H1 (cell line): ENCODE results near the gene PLK3. TPM values are rescaled to one million over a fixed set of nuclear protein-coding genes. Genes with fewer than 3 reads are reported as not detected.

Experiments
- BACH1 ChIP-seq: IDR thresholded peaks from 2 replicates; pipeline ENCODE4 v1.6.1; 2012; ENCODE audit warnings: low read length, improper control_type of control experiment
- BRCA1 ChIP-seq: IDR thresholded peaks from 2 replicates; pipeline ENCODE4 v1.6.1; 2012; ENCODE audit warnings: low read depth, low read length, improper control_type of control experiment
- CHD1 ChIP-seq: IDR thresholded peaks from 2 replicates; pipeline ENCODE4 v1.6.1; 2012; ENCODE audit warnings: low read depth, low read length, improper control_type of control experiment
- HDAC2 ChIP-seq, 2 experiments: fragments of 300-600 bp in 1 of 2; sonication (generic) in 1 of 2; IDR thresholded peaks; 2 replicates each; pipeline ENCODE4 v1.6.1; 2011 to 2012; ENCODE audit warnings: low read depth in 2 of 2, low read length in 2 of 2, mild to moderate bottlenecking in 2 of 2, moderate library complexity in 2 of 2, borderline replicate concordance in 1 of 2, inconsistent platforms in 1 of 2
- POU5F1 ChIP-seq: IDR thresholded peaks from 2 replicates; pipeline ENCODE4 v1.6.1; 2011; ENCODE audit warnings: low read depth, mild to moderate bottlenecking, low read length, moderate library complexity
- polyA plus RNA-seq, 7 experiments: library from polyadenylated mRNA; depleted of rRNA in 3 of 7; stranded (reverse) in 5 of 7; unstranded in 2 of 7; fragments of >200 nt in 5 of 7; fragments of 200-250 nt in 2 of 7; gene quantifications; 1 replicate in 5 of 7; 2 replicates in 1 of 7; 4 replicates in 1 of 7; pipeline versions ENCODE4 v1.2.1 to v1.2.3, GENCODE V29; 2011 to 2013; ENCODE audit warnings: missing spikeins in 2 of 7, mixed read lengths in 2 of 7
- total RNA-seq: library from RNA; stranded (reverse); fragmentation: NEBNext Ultra II Directional; extraction: Animal tissue kit (Norgen Biotek cat#: 25700); gene quantifications from 2 replicates; pipeline ENCODE4 v1.2.1, GENCODE V29; 2021

The PLK3 gene
- total and polyA plus RNA-seq, 2 of the 8 experiments (the other 6 are each of a cell fraction or from before 2014, with no cell fraction given) = 7.9 to 12.3 TPM

GRCh38 chr1:44787506-44787905 is 12.7 kb upstream of the PLK3 start (continued):
- TF ChIP-seq HDAC2 (IDR thresholded peaks at IDR 0.05; ENCODE audit: borderline replicate concordance in 1 of 2, low read depth in 2 of 2, low read length in 2 of 2) (no peak), POU5F1 (no peak), BACH1 (no peak), CHD1 (no peak), BRCA1 (no peak)
- TF ChIP-seq, all 59 proteins: peak for 0
